ENCODE measurements around the gene FIBCD1.
"Not testable (repeated sequence)": the region's sequence is repeated elsewhere in the genome, so short reads cannot be mapped to it uniquely, and the experiment has no call there.

Gene FIBCD1

DNA sequence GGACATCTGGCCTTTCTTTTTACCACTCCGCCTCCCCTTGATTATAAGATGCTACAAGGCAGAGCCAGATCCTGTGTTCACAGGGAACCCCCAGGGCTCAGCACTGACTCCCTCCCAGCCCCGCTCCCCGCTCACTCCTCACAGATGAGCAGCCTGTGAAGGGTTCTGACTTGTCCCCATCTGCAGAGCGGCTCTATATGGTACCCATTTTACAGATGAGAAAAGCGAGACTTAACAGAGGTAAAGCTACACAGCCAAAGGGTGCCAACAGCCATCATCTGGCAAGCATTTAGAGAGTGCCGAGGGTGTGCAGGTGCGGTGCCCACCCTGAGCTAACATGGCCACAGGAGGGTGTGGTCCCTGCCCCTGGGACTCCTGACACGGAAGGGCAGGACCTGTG is 18.8 kb downstream of the FIBCD1 start:
- Mint-ChIP-seq H3K27me3 (peaks cover 17% of the 10 kb centered on the region), H3K36me3 (no peaks in the 10 kb centered on the region), H3K4me3 (no peak overlapping the region), H3K4me1 (no peaks in the 10 kb centered on the region), H3K27ac (no peak overlapping the region), H3K9me3 (no peaks in the 10 kb centered on the region)
- no peak for DNase-seq
- CTCF ChIA-PET: no interaction called here

DNA sequence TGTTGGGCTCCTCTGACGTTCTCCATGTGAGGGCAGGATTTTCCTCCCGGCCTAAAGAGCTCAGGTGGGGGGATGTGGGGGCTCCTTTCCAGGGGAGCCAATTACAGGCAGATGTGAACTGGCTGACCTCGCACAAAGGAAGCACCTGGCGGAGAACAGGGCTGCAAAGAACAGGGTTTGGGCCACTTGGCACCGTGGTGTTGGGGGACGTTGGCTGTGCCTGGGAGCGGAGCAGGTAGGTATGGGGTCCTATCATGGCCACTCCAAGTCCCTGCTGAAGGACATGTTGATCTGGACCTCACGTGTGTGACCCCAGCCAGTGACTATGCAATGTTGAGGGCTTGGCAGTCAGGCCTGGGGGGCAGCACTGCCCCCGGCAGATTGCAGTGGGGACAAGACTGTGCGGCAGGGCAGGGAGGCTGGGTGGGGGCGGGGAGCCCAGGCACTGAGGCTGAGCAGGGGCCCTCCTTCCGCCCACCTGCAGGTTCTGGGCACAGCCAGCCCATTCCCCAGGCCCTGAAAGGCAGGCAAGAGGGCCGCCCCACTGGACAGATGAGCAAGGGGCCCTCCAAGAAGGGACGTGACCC is 19.4 kb downstream of the FIBCD1 start:
- DNase-seq: no peak
- CTCF ChIA-PET: no interaction called here
- Mint-ChIP-seq H3K9me3 (no peaks in the 10 kb centered on the region), H3K4me3 (no peak overlapping the region), H3K36me3 (no peaks in the 10 kb centered on the region), H3K27ac (no peak overlapping the region), H3K4me1 (no peaks in the 10 kb centered on the region), H3K27me3 (peaks cover 13% of the 10 kb centered on the region)

DNA sequence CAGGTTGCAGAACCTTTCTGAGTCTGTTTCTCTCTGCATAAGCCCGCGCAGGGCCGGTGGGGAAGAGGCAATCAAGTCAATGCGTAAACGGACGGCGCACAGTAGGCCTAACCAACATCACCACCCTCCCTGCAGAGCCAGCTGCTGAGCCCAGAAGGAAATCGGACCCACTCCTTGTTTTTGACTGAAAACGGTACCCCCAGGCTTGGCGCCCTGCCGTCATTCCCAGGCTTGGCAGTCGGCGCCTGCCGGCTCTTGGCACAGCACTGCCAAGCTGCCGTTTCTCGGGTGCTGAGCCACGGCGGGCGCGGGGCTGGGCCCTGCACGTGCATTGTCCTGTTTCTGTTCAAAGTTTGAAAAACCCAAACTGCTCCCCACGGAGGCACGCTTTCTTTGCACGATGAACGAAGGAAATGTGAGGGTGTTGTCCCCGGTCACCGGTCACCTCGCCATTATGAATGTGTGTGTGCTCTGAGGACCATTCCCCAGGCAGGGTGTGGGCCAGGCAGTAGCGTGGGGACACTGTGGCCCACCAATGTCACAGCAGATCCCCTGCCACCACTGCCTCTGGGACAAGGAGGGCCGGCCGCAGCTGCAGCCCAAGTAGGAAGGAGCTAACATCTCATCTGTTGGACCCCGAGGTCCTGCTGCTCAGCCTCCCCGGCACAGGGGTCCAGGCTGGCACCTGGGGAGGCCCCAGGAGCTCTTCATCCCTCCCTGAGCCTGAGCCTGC is 20.1 kb downstream of the FIBCD1 start:
- Mint-ChIP-seq H3K4me1 (no peaks in the 10 kb centered on the region), H3K27ac (no peak overlapping the region), H3K9me3 (no peaks in the 10 kb centered on the region), H3K4me3 (no peak overlapping the region), H3K27me3 (peaks cover 13% of the 10 kb centered on the region), H3K36me3 (no peaks in the 10 kb centered on the region)
- no peak for DNase-seq
- CTCF ChIA-PET: interaction anchor here (1.0 kb wide), 1 partner anchor 53 kb away, joined by 4 read pairs; no protein-coding TSS in a partner anchor

DNA sequence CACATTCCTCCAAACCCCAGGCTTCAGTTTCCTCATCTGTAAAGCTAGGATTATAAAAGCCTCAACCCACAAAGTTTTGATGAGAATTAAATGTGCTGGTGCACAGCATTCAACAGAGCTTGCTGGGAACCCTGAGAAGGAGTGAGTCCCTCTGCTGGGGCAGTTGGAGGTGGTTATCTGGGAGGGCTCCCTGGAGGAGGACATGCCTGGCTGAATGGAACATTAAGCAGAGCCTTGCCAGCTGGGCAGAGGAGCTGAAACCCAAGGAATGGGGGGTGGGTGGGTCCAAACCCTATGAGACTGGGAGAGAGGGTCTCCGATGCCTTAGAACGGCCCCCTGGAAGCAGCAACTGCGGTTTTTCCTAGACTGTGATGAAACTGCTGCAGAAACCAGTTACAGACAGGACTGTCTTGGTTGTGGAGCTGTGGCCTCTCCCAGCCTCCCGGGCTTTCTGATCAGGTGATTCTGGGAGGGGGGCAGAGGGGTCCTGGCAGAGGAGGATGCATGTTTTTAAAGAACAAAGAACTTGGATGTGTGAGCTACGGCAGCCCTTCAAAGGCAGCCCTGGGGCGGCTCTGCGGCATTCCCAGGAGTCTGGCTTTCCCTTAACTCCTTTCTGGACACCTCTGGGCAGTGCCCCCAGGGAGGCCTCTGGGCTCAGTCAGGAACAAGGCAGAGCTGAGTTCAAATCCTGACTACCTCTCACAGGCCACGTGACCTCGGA is 20.8 kb downstream of the FIBCD1 start:
- CTCF ChIA-PET: interaction anchor here (0.8 to 1.0 kb wide), 2 partner anchors 10 to 52 kb away, joined by 3 to 4 read pairs; no protein-coding TSS in a partner anchor
- Mint-ChIP-seq H3K4me1 (no peaks in the 10 kb centered on the region), H3K9me3 (no peaks in the 10 kb centered on the region), H3K27ac (no peak overlapping the region), H3K36me3 (no peaks in the 10 kb centered on the region), H3K4me3 (no peak overlapping the region), H3K27me3 (peaks cover 11% of the 10 kb centered on the region)
- no peak for DNase-seq

DNA sequence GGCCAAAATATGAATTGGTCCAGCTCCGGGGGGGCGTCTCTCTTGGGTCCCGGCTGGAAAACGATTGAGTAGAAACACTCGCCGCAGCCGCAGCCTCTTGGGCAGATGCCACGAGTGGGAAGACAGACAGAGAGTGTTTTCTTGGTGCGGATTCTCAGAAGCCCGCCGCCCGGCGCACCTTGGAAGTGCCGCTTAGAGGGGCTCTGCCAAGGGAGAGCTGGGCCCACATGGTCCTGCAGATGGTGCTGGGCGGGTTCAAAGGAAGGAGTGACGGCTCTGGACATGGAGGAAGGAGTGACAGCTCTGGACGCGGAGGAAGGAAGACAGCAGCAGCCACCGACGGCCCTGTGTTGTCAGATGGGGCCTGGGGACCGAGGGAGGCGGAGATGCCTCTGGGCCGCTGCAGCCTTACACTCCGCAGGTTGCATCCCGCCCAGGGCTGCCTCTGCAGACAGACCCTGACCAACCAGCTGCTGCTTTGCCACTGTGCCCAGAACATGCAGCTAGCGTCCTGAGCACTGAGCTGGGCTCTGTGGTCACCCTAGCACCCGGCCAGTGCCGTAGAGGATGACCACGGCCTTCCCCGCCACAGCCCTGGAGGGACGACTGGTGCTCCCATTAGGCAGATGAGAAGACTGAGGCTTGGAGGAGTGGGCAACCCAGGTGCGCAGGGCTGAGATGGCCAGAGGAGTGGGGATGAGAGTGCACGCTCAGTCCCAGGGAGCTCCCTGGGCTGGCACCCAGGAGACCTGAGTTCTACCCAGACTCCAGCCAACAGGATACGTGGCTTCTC is 21.7 kb downstream of the FIBCD1 start:
- CTCF ChIA-PET: interaction anchor here (0.6 to 0.8 kb wide), 2 partner anchors 11 to 95 kb away, joined by 3 read pairs; no protein-coding TSS in a partner anchor
- peaks cover 10% of the 10 kb centered on the region for H3K27me3 Mint-ChIP-seq
- no peaks in the 10 kb centered on the region for H3K4me1 Mint-ChIP-seq
- DNase-seq: no peak
- H3K9me3 Mint-ChIP-seq: no peaks in the 10 kb centered on the region
- no peak overlapping the region for H3K4me3 Mint-ChIP-seq
- no peaks in the 10 kb centered on the region for H3K36me3 Mint-ChIP-seq
- H3K27ac Mint-ChIP-seq: no peak overlapping the region

DNA sequence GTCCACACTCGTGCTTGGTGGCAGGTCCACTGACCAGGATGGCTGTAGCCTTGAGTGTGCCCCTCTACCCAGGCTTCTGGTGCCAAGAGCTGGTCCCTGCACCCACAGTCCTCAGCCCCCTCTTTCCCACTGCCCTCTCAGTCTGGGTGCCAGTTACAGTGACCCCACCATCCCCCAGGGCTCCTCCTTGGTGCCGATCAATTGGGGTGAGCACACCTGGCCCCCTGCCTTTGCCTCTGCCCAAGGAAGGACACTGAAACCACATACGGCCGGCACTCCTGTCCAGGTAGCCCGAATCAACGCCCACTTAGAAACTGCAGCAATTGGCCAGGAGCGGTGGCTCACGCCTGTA is 24.0 kb downstream of the FIBCD1 start:
- CTCF ChIA-PET: no interaction called here
- Mint-ChIP-seq H3K27ac (no peak overlapping the region), H3K4me1 (no peaks in the 10 kb centered on the region), H3K36me3 (no peaks in the 10 kb centered on the region), H3K27me3 (peaks cover 11% of the 10 kb centered on the region), H3K4me3 (no peak overlapping the region), H3K9me3 (no peaks in the 10 kb centered on the region)
- DNase-seq: no peak

DNA sequence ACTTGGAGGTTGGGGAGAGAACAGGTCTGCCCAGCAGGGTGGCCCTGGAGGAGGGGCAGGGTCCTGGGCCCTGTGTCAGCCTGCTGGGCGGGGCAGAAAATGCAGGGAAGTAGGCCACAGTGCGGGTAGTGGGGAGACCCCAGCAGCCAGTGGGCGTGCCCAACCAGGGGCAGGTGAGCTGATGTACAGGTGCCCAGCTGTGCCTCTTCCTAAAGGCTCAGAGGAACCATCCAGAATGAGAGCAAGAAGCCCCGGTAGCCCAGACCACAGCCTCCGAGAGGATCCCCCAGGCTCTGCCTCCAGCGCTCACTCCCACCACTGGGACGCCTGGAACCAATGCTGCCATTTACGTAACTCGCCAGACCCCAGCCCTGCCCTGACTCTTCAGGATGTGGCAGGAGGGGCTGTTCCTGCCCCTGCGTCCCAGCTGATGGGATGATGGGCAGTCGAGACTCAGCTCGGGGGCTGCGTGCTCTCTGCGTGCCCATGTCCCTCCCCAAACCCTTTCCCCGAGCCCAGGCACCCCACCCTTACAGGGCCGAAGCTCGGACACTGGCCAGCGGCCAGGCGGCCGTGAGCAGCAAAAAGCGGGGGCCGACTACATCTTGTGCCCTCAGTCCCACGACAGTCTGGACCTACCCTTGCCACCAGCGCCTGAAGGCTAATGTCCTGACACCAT is 24.5 kb downstream of the FIBCD1 start:
- Mint-ChIP-seq H3K27me3 (peaks cover 10% of the 10 kb centered on the region), H3K27ac (no peak overlapping the region)

DNA sequence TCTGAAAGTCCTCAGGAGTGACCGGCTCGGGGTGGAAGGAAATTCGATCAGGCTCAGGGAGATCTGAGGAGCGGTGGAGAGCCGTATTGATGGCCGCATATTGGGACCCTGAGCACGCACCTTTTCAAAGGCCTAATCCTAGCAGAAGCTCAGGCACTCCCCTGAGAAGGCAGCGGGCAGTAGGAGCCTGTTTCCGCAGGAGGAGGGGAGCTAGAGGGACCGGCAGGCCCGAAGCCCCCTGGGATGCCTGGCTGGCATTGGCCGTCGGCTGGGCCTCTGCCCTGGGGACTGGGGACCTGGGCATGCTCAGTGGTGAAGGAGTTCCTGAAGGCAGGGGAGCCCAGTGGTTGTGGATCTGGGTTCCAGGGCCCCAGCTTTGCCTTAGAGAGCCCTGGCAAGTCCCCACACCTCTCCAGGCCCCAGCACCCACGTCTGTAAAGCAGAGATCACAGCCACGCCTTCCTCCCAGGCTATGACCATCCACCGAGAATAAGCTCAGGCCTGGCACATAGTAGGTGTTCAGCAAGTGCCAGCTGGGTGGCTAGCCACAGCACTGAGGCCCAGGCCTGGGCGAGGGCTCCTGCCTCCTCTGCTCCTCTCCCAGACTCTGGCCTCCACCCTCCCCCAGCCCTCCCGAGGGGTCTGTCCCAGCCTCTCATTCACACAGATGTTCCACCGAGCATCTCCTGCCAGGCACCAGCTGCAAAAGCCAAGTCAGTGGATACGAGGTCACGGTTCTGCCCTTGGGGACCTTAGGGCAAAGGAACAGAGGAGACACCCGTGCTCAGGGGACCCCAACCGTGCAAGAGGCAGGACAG is 25.2 kb downstream of the FIBCD1 start:
- no peak for DNase-seq
- H3K36me3 Mint-ChIP-seq: no peaks in the 10 kb centered on the region
- no peaks in the 10 kb centered on the region for H3K4me1 Mint-ChIP-seq
- no peak overlapping the region for H3K27ac Mint-ChIP-seq
- H3K4me3 Mint-ChIP-seq: no peak overlapping the region
- peaks cover 7% of the 10 kb centered on the region for H3K27me3 Mint-ChIP-seq
- no peaks in the 10 kb centered on the region for H3K9me3 Mint-ChIP-seq
- CTCF ChIA-PET: interaction anchor here (0.7 kb wide), 1 partner anchor 44 kb away, joined by 3 read pairs; no protein-coding TSS in a partner anchor

More for the DNA sequence above, 24.5 kb downstream of the FIBCD1 start:
- no peaks in the 10 kb centered on the region for H3K36me3 Mint-ChIP-seq
- H3K4me1 Mint-ChIP-seq: no peaks in the 10 kb centered on the region
- no peak for DNase-seq
- CTCF ChIA-PET: interaction anchor here (0.7 kb wide), 1 partner anchor 45 kb away, joined by 3 read pairs; no protein-coding TSS in a partner anchor
- no peak overlapping the region for H3K4me3 Mint-ChIP-seq
- H3K9me3 Mint-ChIP-seq: no peaks in the 10 kb centered on the region

DNA sequence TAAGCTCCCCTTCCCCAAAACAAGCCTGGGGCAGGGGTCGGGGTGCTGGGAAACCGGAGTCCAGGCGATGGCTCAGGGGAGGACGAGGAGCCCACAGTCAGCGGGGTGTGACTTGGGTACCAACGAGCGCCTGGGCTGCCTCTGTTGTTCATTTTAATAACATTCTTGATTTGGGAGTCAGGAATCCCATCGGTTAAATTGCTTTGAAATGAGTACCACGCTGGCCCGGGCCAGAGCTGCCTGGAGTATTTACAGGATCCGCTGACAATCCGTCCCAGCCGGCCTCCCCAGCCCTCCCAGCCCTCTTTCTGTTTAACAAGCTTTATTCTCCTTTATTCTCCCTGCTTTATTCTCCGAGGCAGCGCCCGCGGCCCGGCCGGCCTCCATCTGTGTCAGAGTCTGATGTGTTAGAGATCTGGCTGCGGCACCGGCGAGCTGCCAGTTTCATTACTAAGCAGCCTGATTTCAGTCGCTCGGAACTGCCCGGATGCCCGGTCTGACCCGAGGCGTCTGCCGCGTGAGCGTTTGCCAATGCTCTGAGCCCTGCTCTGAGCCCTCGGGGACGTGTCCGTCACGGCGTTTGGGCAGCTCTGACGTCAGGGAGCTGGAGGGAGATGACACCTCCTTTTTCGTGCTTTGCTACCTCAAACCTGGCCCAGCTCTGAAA is 26.0 kb downstream of the FIBCD1 start:
- CTCF ChIA-PET: no interaction called here
- no peaks in the 10 kb centered on the region for H3K36me3 Mint-ChIP-seq
- DNase-seq: no peak
- H3K27me3 Mint-ChIP-seq: peaks cover 7% of the 10 kb centered on the region
- no peaks in the 10 kb centered on the region for H3K4me1 Mint-ChIP-seq
- H3K4me3 Mint-ChIP-seq: no peak overlapping the region
- no peak overlapping the region for H3K27ac Mint-ChIP-seq
- H3K9me3 Mint-ChIP-seq: no peaks in the 10 kb centered on the region

DNA sequence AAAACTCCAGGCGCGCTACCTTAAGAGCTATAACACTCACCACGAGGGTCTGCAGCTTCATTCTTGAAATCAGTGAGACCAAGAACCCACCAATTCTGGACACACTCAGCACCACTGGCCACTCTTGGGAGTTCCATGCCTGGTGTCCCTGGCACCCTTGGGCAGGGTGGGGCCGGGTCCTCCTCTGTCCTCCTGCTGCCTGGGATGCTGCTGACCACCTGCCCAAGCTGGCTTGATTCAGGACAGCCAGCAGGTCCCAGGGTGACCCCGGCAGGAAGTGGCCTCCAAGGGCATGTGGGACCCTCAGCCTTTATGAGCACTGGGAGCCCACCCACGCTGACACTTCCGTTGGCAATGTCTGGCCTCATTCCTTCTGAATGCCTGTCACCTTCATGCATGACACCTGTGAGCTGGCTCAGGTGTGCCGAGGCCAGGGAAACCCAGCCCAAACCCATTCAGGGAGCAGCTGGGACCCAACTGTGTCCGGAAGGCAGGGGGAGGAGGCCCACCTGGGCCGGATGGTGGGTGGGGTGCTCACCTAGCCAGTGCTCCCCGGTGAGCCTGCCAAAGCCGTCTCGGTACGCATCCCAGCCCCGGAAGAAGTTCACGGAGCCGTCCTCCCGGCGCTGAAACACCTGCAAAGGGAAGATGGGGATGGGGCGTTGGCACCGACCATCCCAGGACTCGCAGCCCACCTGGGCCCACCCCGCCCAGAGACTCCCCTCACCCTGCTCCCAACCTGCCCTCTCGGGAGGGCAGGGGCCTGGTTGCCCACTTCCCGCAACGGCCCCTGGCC is 27.6 kb downstream of the FIBCD1 start:
- no peak overlapping the region for H3K27ac Mint-ChIP-seq
- CTCF ChIA-PET: interaction anchor here (1.2 kb wide), 1 partner anchor 42 kb away, joined by 3 read pairs; no protein-coding TSS in a partner anchor
- H3K4me3 Mint-ChIP-seq: no peak overlapping the region
- no peaks in the 10 kb centered on the region for H3K9me3 Mint-ChIP-seq
- no peaks in the 10 kb centered on the region for H3K4me1 Mint-ChIP-seq
- H3K36me3 Mint-ChIP-seq: no peaks in the 10 kb centered on the region
- H3K27me3 Mint-ChIP-seq: peaks cover 7% of the 10 kb centered on the region
- DNase-seq: no peak

DNA sequence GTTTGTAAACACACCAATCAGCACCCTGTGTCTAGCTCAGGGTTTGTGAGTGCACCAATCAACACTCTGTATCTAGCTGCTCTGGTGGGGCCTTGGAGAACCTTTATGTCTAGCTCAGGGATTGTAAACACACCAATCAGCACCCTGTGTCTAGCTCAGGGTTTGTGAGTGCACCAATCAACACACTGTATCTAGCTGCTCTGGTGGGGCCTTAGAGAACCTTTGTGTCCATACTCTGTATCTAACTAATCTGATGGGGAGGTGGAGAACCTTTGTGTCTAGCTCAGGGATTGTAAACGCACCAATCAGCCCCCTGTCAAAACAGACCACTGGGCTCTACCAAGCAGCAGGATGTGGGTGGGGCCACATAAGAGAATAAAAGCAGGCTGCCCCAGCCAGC is 28.4 kb downstream of the FIBCD1 start:
- CTCF ChIA-PET, H3K27me3 Mint-ChIP-seq, H3K27ac Mint-ChIP-seq, DNase-seq, H3K4me1 Mint-ChIP-seq, H3K9me3 Mint-ChIP-seq, H3K4me3 Mint-ChIP-seq, H3K36me3 Mint-ChIP-seq: not testable (repeated sequence)

DNA sequence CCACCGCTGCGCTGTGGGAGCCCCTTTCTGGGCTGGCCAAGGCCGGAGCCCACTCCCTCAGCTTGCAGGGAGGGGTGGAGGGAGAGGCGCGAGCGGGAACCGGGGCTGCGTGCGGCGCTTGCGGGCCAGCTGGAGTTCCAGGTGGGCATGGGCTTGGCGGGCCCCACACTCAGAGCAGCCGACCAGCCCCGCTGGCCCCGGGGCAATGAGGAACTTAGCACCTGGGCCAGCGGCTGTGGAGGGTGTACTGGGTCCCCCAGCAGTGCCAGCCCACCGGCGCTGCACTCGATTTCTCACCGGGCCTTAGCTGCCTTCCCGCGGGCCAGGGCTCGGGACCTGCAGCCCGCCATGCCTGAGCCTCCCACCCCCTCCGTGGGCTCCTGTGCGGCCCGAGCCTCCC is 29.0 kb downstream of the FIBCD1 start:
- CTCF ChIA-PET, H3K4me3 Mint-ChIP-seq, H3K27me3 Mint-ChIP-seq, H3K27ac Mint-ChIP-seq, H3K9me3 Mint-ChIP-seq, H3K36me3 Mint-ChIP-seq, H3K4me1 Mint-ChIP-seq, DNase-seq: not testable (repeated sequence)
